ENCODE results near the gene GALNS.

GRCh38 chr16:88878967-88879787 is 22.4 kb upstream of the GALNS start:
- TF ChIP-seq, protein P1, sequence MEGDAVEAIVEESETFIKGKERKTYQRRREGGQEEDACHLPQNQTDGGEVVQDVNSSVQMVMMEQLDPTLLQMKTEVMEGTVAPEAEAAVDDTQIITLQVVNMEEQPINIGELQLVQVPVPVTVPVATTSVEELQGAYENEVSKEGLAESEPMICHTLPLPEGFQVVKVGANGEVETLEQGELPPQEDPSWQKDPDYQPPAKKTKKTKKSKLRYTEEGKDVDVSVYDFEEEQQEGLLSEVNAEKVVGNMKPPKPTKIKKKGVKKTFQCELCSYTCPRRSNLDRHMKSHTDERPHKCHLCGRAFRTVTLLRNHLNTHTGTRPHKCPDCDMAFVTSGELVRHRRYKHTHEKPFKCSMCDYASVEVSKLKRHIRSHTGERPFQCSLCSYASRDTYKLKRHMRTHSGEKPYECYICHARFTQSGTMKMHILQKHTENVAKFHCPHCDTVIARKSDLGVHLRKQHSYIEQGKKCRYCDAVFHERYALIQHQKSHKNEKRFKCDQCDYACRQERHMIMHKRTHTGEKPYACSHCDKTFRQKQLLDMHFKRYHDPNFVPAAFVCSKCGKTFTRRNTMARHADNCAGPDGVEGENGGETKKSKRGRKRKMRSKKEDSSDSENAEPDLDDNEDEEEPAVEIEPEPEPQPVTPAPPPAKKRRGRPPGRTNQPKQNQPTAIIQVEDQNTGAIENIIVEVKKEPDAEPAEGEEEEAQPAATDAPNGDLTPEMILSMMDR (IDR thresholded peaks at IDR 0.05) = no peak
- TF ChIP-seq POLR2A (IDR thresholded peaks at IDR 0.05) = no peak

Measured in adrenal gland (tissue), 5 donors.